Measurements from ENCODE around the gene BMPR1A.

GRCh38 chr10:86803156-86803555 is 46.7 kb downstream of the BMPR1A start:
- TF ChIP-seq CTCF (IDR thresholded peaks at IDR 0.05), result no peak
- TF ChIP-seq POLR2A (IDR thresholded peaks at IDR 0.05), result no peak
